ENCODE data around the gene SOX10.

The SOX10 gene

GRCh38 chr22:37998543-37998942, 14.2 kb upstream of the SOX10 start:
- peaks cover 0 to 8% (median 3%) of the 10 kb centered on the region in 5 donors for H3K4me1 ChIP-seq (ENCODE audit: control insufficient read depth in 5 of 5, insufficient read depth in 5 of 5, low read length in 5 of 5)
- no peaks in the 10 kb centered on the region for H3K36me3 ChIP-seq (ENCODE audit: control insufficient read depth in 5 of 5, insufficient read depth in 5 of 5, low read length in 5 of 5)
- no peaks in the 10 kb centered on the region for H3K9me3 ChIP-seq (ENCODE audit: control insufficient read depth in 5 of 5, low read length in 5 of 5)
- no peak overlapping the region for H3K4me3 ChIP-seq (ENCODE audit: low read depth in 1 of 5, low read length in 5 of 5)
- no peak overlapping the region for H3K9ac ChIP-seq (ENCODE audit: low read length in 5 of 5)
- no peak overlapping the region for H3K27ac ChIP-seq (ENCODE audit: low read depth, low read length)
- H3K27me3 ChIP-seq (ENCODE audit: control insufficient read depth in 5 of 5, insufficient read depth in 4 of 5, low read length in 5 of 5), result no peaks in the 10 kb centered on the region

DNA sequence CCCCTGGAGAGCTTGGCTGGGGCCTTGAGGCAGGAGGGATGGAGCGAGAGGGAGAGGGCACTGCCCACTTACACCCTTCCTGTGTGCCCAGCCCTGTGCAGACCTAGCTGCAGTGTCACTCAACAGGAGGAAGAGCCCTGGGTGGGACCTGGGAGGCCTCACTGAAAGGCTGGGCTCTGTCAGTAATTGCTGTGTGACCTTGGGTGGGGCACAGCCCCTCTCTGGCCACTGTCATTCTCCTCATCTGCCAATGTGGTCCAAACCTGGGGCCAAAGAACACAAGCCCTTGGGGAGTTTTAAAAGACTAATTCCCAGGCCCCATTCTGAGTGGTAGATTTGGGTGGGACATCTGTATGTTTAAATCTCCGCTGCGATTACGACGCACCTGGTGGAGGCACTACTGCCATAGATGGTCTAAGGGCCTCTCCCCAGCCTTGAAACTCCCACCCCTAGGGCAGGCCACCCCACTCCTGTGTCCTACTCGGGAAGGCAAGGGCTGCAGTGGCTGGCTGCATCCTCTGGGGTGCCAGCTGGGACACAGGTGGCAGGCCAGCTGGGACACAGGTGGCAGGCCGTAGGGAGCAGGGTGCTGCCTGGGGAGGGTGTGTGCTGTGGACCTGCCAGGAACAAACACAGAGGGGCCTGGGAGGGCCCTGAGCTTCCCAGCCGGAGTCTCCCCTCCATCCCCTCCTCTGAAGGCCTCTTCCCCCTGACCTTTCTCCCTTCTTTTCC, 12.3 kb upstream of the SOX10 start:
- no peaks in the 10 kb centered on the region for H3K9me3 ChIP-seq (ENCODE audit: control insufficient read depth in 5 of 5, low read length in 5 of 5)
- H3K4me3 ChIP-seq (ENCODE audit: low read depth in 1 of 5, low read length in 5 of 5), result no peak overlapping the region
- no peak overlapping the region for H3K27ac ChIP-seq (ENCODE audit: low read depth, low read length)
- H3K27me3 ChIP-seq (ENCODE audit: control insufficient read depth in 5 of 5, insufficient read depth in 4 of 5, low read length in 5 of 5), result no peaks in the 10 kb centered on the region
- peaks cover 0 to 8% (median 3%) of the 10 kb centered on the region in 5 donors for H3K4me1 ChIP-seq (ENCODE audit: control insufficient read depth in 5 of 5, insufficient read depth in 5 of 5, low read length in 5 of 5)
- H3K9ac ChIP-seq (ENCODE audit: low read length in 5 of 5), result no peak overlapping the region
- H3K36me3 ChIP-seq (ENCODE audit: control insufficient read depth in 5 of 5, insufficient read depth in 5 of 5, low read length in 5 of 5), result no peaks in the 10 kb centered on the region

DNA sequence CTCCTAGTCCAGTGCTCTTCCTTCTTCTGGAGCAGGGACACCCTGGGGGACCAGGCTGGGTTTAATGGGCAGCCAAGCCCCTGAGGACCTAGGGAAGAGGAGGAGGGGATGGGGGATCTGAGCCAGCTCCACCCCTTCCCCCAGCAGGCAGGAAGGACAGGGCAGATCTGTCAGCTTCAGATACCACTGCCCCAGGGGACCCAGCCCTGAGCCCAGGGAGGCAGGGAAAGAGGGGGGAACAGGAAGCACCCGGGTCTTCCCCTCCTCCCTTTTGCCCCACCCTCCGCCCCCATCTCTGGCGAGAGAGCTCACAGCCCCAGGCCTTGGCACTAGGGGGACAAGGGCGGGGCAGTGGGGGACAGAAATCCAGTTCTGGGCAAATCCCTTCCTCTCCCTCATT, 11.7 kb upstream of the SOX10 start:
- Histone ChIP-seq H3K9ac (ENCODE audit: low read length in 5 of 5) (no peak overlapping the region), H3K4me3 (ENCODE audit: low read depth in 1 of 5, low read length in 5 of 5) (no peak overlapping the region), H3K36me3 (ENCODE audit: control insufficient read depth in 5 of 5, insufficient read depth in 5 of 5, low read length in 5 of 5) (no peaks in the 10 kb centered on the region), H3K27ac (ENCODE audit: low read depth, low read length) (no peak overlapping the region), H3K27me3 (ENCODE audit: control insufficient read depth in 5 of 5, insufficient read depth in 4 of 5, low read length in 5 of 5) (no peaks in the 10 kb centered on the region), H3K4me1 (ENCODE audit: control insufficient read depth in 5 of 5, insufficient read depth in 5 of 5, low read length in 5 of 5) (peaks cover 0 to 8% (median 3%) of the 10 kb centered on the region in 5 donors), H3K9me3 (ENCODE audit: control insufficient read depth in 5 of 5, low read length in 5 of 5) (no peaks in the 10 kb centered on the region)

DNA sequence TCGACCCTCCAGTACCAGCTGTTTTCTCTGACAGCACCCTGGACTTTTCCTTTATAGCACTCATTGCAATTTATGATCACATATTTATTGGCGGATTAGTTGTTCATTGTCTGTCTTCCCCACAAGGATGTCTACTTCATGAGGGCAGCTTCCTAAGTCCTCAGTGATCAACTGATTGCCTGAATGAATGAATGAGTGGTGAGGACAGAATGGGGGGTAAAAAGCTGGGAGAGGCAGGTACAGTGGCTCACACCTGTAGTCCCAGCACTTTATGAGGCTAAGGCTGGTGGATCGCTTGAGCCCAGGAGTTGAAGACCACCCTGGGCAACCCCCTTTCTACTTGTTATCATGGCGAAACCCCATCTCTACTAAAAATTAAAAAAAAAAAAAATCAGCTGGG, 11.1 kb upstream of the SOX10 start:
- H3K27ac ChIP-seq (ENCODE audit: low read depth, low read length), result no peak overlapping the region
- no peaks in the 10 kb centered on the region for H3K9me3 ChIP-seq (ENCODE audit: control insufficient read depth in 5 of 5, low read length in 5 of 5)
- no peak overlapping the region for H3K9ac ChIP-seq (ENCODE audit: low read length in 5 of 5)

DNA sequence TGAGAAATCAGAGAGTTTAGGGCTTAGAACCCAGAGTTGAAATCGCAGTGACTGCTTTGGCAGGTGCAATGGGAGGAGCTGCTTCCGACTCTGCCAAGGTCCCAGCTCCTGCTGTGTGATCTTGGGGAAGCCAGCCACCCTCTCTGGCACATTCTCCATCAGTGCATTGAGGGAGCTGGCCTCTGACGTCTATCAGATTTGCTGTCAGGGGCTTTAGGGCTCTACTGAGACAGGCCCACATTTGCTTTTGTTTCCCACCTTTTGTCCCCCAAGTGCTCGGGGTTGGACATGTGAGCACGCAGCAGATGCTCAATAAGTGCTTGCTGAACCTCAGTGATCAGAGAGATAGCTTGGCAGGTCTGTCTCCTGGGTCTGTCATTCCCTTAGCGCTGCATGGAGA, 10.6 kb upstream of the SOX10 start:
- Histone ChIP-seq H3K36me3 (ENCODE audit: control insufficient read depth in 5 of 5, insufficient read depth in 5 of 5, low read length in 5 of 5) (no peaks in the 10 kb centered on the region), H3K27ac (ENCODE audit: low read depth, low read length) (no peak overlapping the region), H3K9ac (ENCODE audit: low read length in 5 of 5) (no peak overlapping the region), H3K4me1 (ENCODE audit: control insufficient read depth in 5 of 5, insufficient read depth in 5 of 5, low read length in 5 of 5) (peaks cover 0 to 5% (median 1%) of the 10 kb centered on the region in 5 donors), H3K27me3 (ENCODE audit: control insufficient read depth in 5 of 5, insufficient read depth in 4 of 5, low read length in 5 of 5) (no peaks in the 10 kb centered on the region), H3K4me3 (ENCODE audit: low read depth in 1 of 5, low read length in 5 of 5) (no peak overlapping the region), H3K9me3 (ENCODE audit: control insufficient read depth in 5 of 5, low read length in 5 of 5) (no peaks in the 10 kb centered on the region)

More for the DNA sequence above, 11.1 kb upstream of the SOX10 start:
- H3K27me3 ChIP-seq (ENCODE audit: control insufficient read depth in 5 of 5, insufficient read depth in 4 of 5, low read length in 5 of 5), result no peaks in the 10 kb centered on the region
- no peaks in the 10 kb centered on the region for H3K36me3 ChIP-seq (ENCODE audit: control insufficient read depth in 5 of 5, insufficient read depth in 5 of 5, low read length in 5 of 5)
- no peak overlapping the region for H3K4me3 ChIP-seq (ENCODE audit: low read depth in 1 of 5, low read length in 5 of 5)
- H3K4me1 ChIP-seq (ENCODE audit: control insufficient read depth in 5 of 5, insufficient read depth in 5 of 5, low read length in 5 of 5), result peaks cover 0 to 8% (median 3%) of the 10 kb centered on the region in 5 donors

GRCh38 chr22:37994049-37994448, 9.7 kb upstream of the SOX10 start:
- Histone ChIP-seq H3K27ac (ENCODE audit: low read depth, low read length) (no peak overlapping the region), H3K4me1 (ENCODE audit: control insufficient read depth in 5 of 5, insufficient read depth in 5 of 5, low read length in 5 of 5) (peaks cover 0 to 3% (median 0%) of the 10 kb centered on the region in 5 donors), H3K9me3 (ENCODE audit: control insufficient read depth in 5 of 5, low read length in 5 of 5) (no peaks in the 10 kb centered on the region), H3K4me3 (ENCODE audit: low read depth in 1 of 5, low read length in 5 of 5) (no peak overlapping the region), H3K9ac (ENCODE audit: low read length in 5 of 5) (no peak overlapping the region), H3K36me3 (ENCODE audit: control insufficient read depth in 5 of 5, insufficient read depth in 5 of 5, low read length in 5 of 5) (no peaks in the 10 kb centered on the region), H3K27me3 (ENCODE audit: control insufficient read depth in 5 of 5, insufficient read depth in 4 of 5, low read length in 5 of 5) (no peaks in the 10 kb centered on the region)

GRCh38 chr22:37991731-37992442, 7.5 kb upstream of the SOX10 start:
- H3K27me3 ChIP-seq (ENCODE audit: control insufficient read depth in 5 of 5, insufficient read depth in 4 of 5, low read length in 5 of 5), result no peaks in the 10 kb centered on the region
- peaks cover 0 to 3% (median 0%) of the 10 kb centered on the region in 5 donors for H3K4me1 ChIP-seq (ENCODE audit: control insufficient read depth in 5 of 5, insufficient read depth in 5 of 5, low read length in 5 of 5)
- H3K36me3 ChIP-seq (ENCODE audit: control insufficient read depth in 5 of 5, insufficient read depth in 5 of 5, low read length in 5 of 5), result peaks cover 0 to 8% (median 4%) of the 10 kb centered on the region in 5 donors
- no peak overlapping the region for H3K4me3 ChIP-seq (ENCODE audit: low read depth in 1 of 5, low read length in 5 of 5)
- H3K27ac ChIP-seq (ENCODE audit: low read depth, low read length), result no peak overlapping the region
- no peak overlapping the region for H3K9ac ChIP-seq (ENCODE audit: low read length in 5 of 5)
- no peaks in the 10 kb centered on the region for H3K9me3 ChIP-seq (ENCODE audit: control insufficient read depth in 5 of 5, low read length in 5 of 5)

DNA sequence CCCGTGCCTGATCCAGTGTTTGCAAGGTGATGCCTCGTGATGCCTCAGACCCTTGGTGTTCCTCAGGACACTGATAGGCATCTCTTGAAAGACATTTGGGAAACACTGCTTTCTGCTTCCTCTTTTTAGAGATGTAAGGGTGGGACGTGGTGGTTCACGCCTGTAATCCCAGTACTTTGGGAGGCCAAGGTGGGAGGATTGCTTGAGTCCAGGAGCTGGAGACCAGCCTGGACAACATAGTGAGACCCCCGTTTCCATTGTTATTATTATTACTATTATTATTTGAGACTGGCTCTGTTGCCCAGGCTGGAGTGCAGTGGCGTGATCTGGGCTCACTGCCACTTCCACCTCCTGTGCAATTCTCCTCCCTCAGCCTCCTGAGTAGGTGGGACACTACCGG, 6.5 kb upstream of the SOX10 start:
- H3K4me3 ChIP-seq (ENCODE audit: low read depth in 1 of 5, low read length in 5 of 5), result no peak overlapping the region
- H3K9ac ChIP-seq (ENCODE audit: low read length in 5 of 5), result no peak overlapping the region
- H3K27ac ChIP-seq (ENCODE audit: low read depth, low read length), result no peak overlapping the region
- no peaks in the 10 kb centered on the region for H3K4me1 ChIP-seq (ENCODE audit: control insufficient read depth in 5 of 5, insufficient read depth in 5 of 5, low read length in 5 of 5)
- H3K36me3 ChIP-seq (ENCODE audit: control insufficient read depth in 5 of 5, insufficient read depth in 5 of 5, low read length in 5 of 5), result peaks cover 0 to 18% (median 7%) of the 10 kb centered on the region in 5 donors
- H3K9me3 ChIP-seq (ENCODE audit: control insufficient read depth in 5 of 5, low read length in 5 of 5), result no peaks in the 10 kb centered on the region
- no peaks in the 10 kb centered on the region for H3K27me3 ChIP-seq (ENCODE audit: control insufficient read depth in 5 of 5, insufficient read depth in 4 of 5, low read length in 5 of 5)

DNA sequence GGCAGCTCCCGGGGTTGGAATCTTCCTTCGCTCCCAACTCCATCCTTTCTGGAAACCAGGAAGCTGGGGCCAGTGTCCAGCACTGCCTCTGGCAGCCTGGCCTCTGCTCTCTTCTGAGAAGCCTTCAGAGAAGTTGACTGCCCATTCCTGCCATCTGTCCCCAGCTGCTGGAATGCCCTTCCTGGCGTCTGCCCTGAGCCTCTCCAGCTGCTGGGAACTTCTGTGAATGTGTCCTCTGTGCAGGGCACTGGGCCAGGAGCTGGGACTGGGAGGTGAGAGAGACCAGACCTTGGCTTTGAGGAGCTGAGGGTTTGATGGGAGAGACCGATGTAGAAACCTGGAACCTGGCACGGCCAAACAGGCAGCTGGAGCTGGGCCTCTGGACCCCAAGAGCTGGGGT, 5.9 kb upstream of the SOX10 start:
- Histone ChIP-seq H3K4me1 (ENCODE audit: control insufficient read depth in 5 of 5, insufficient read depth in 5 of 5, low read length in 5 of 5) (no peaks in the 10 kb centered on the region), H3K9me3 (ENCODE audit: control insufficient read depth in 5 of 5, low read length in 5 of 5) (no peaks in the 10 kb centered on the region), H3K27ac (ENCODE audit: low read depth, low read length) (no peak overlapping the region), H3K36me3 (ENCODE audit: control insufficient read depth in 5 of 5, insufficient read depth in 5 of 5, low read length in 5 of 5) (peaks cover 0 to 18% (median 7%) of the 10 kb centered on the region in 5 donors), H3K27me3 (ENCODE audit: control insufficient read depth in 5 of 5, insufficient read depth in 4 of 5, low read length in 5 of 5) (no peaks in the 10 kb centered on the region), H3K9ac (ENCODE audit: low read length in 5 of 5) (no peak overlapping the region), H3K4me3 (ENCODE audit: low read depth in 1 of 5, low read length in 5 of 5) (no peak overlapping the region)

All from subcutaneous abdominal adipose tissue (tissue), 5 donors.